Measurements from ENCODE around the gene GPR135. TPM values are rescaled to one million over a fixed set of nuclear protein-coding genes. Genes with fewer than 3 reads are reported as not detected.

Gene GPR135
- total and polyA plus RNA-seq, 4 donors, result 0.22 to 2.9 (median 0.44) TPM

DNA sequence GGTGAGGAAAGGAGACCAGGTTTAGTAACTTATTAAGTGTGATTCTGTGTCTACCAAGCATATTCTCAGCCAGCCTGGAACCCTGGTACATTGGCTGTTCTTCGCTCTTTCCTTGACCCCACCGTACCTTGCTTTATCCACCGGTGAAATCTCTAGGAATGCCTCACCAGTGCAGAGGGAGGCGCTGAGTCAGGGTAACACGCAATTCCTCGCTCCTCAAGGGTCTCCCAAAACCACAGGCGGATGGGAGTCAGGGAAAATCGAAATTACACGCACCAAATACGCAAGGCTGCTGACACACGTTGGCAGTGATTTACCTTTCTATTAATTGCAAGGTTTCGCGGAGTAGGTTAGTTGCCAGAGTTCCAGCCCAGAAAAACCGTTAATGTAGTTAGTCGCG lies 18.2 kb upstream of the GPR135 start:
- peak overlapping the region; percentile 61 to 74 (median 69) for H3K4me3 ChIP-seq (ENCODE audit: low read depth in 1 of 3, low read length in 3 of 3)
- DNase-seq (ENCODE audit: low spot score), result no peak
- TF ChIP-seq FOXA1 (IDR thresholded peaks at IDR 0.05), result no peak
- H3K9ac ChIP-seq (ENCODE audit: low read depth in 1 of 2, low read length in 2 of 2), result peak overlapping the region; percentile 66 to 90
- H3K27ac ChIP-seq (ENCODE audit: low read depth in 1 of 2, low read length in 2 of 2), result peak overlapping the region; percentile 93 to 98
- peaks cover 0 to 9% (median 3%) of the 10 kb centered on the region in 4 donors for H3K36me3 ChIP-seq (ENCODE audit: control insufficient read depth in 4 of 4, insufficient read depth in 3 of 4, low read depth in 1 of 4, low read length in 3 of 4)
- WGBS, result 3% methylated on average over 16 of the region's 16 CpGs
- no peaks in the 10 kb centered on the region for H3K9me3 ChIP-seq (ENCODE audit: control insufficient read depth in 4 of 4, low read length in 3 of 4)
- H3K27me3 ChIP-seq (ENCODE audit: control insufficient read depth in 4 of 4, insufficient read depth in 4 of 4, low read length in 3 of 4), result no peaks in the 10 kb centered on the region
- H3K4me1 ChIP-seq (ENCODE audit: control insufficient read depth in 4 of 4, insufficient read depth in 4 of 4, low read length in 3 of 4), result peaks cover 5 to 34% (median 26%) of the 10 kb centered on the region in 4 donors

DNA sequence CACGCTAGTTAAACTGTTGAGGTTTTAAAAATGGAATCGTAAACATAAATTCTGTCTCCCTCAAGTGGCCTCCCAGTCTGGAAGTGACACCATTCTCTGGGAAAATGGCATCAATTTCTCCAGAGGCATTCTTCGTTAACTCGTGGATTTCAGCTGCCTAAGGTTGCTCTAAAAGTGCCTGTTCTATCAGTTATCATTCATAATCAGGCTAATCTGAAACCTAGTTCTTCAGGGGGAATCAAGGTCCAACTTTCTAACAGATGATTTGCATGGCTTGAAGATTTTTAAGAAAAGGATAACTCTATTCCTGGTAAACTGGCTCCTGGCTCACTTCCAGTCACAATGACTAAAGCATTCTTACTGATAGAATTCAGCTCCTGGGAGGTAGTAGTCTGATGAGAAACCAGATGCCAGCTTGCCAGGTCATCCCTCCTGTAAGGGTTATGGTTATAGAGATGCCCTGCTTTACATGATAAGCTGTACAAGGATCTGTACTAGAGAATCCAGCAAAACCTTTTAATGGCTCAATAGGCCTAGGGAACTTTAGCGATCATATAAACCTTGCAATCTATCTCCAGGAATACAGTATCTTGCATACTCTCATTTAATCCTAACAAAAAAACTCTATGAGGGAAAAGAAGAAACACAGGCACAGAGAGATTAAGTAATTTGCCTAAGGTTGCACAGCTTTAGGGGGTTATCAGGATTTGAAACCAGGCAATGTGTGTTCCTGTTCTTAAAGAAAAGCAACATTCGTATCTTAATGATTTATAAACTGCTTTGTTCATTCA lies 17.6 kb upstream of the GPR135 start:
- H3K9ac ChIP-seq (ENCODE audit: low read depth in 1 of 2, low read length in 2 of 2), result peak overlapping the region; percentile 66 to 90
- H3K4me1 ChIP-seq (ENCODE audit: control insufficient read depth in 4 of 4, insufficient read depth in 4 of 4, low read length in 3 of 4), result peaks cover 5 to 34% (median 26%) of the 10 kb centered on the region in 4 donors
- peak overlapping the region; percentile 49 to 93 for H3K27ac ChIP-seq (ENCODE audit: low read depth in 1 of 2, low read length in 2 of 2)
- DNase-seq (ENCODE audit: low spot score), result no peak
- TF ChIP-seq YY1 (IDR thresholded peaks at IDR 0.05), result peak; percentile 58
- TF ChIP-seq NR2F2 (IDR thresholded peaks at IDR 0.05), result peak; percentile 6
- no peak for TF ChIP-seq CTCF (IDR thresholded peaks at IDR 0.05; ENCODE audit: low read depth, low read length, missing input control)
- H3K36me3 ChIP-seq (ENCODE audit: control insufficient read depth in 4 of 4, insufficient read depth in 3 of 4, low read depth in 1 of 4, low read length in 3 of 4), result peaks cover 0 to 3% (median under 1%) of the 10 kb centered on the region in 4 donors
- H3K27me3 ChIP-seq (ENCODE audit: control insufficient read depth in 4 of 4, insufficient read depth in 4 of 4, low read length in 3 of 4), result no peaks in the 10 kb centered on the region
- WGBS, result 56% methylated on average over 6 of the region's 6 CpGs
- H3K9me3 ChIP-seq (ENCODE audit: control insufficient read depth in 4 of 4, low read length in 3 of 4), result no peaks in the 10 kb centered on the region
- peak overlapping the region; percentile 61 to 74 (median 69) for H3K4me3 ChIP-seq (ENCODE audit: low read depth in 1 of 3, low read length in 3 of 3)

DNA sequence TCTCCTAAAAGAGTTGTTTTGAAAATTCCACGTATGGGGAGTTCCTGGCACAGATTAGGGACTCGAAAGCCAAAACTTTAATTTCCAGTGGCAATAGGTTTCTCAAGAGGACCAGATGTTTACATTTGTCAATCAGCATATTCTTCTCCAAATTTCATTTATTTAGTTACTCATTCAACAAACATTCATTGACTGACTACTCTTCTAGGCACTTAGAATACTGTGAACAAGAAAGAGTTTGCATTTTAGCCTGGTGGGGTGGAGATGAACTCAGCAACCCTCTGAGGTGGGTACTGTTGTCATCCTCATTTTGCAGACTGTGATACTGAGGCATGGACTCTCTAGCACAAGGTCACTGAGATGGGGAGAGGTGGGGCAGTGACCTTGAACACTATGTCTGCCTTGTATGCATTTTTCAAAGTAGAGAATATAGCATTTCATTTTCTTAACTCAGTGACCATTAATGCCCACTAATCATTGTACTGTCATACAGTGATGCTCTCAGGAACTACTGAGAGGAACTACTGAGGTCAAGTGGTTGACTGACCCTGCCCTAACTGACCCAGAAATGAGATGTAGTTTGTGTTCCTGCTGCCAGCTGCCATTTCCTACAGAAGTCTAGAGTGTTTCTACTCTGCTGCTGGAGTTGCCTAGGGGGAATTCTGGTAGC lies 16.8 kb upstream of the GPR135 start:
- no peaks in the 10 kb centered on the region for H3K9me3 ChIP-seq (ENCODE audit: control insufficient read depth in 4 of 4, low read length in 3 of 4)
- peak overlapping the region in 2 of 3 donors; percentile 17 to 74 for H3K4me3 ChIP-seq (ENCODE audit: low read depth in 1 of 3, low read length in 3 of 3)
- H3K27ac ChIP-seq (ENCODE audit: low read depth in 1 of 2, low read length in 2 of 2), result peak overlapping the region in 1 of 2 donors; percentile 49
- H3K36me3 ChIP-seq (ENCODE audit: control insufficient read depth in 4 of 4, insufficient read depth in 3 of 4, low read depth in 1 of 4, low read length in 3 of 4), result no peaks in the 10 kb centered on the region
- H3K4me1 ChIP-seq (ENCODE audit: control insufficient read depth in 4 of 4, insufficient read depth in 4 of 4, low read length in 3 of 4), result peaks cover 5 to 34% (median 26%) of the 10 kb centered on the region in 4 donors
- no peak overlapping the region for H3K9ac ChIP-seq (ENCODE audit: low read depth in 1 of 2, low read length in 2 of 2)
- WGBS, result 35% methylated on average over 2 of the region's 2 CpGs
- TF ChIP-seq NR2F2 (IDR thresholded peaks at IDR 0.05), result peak; percentile 50
- TF ChIP-seq RXRA (IDR thresholded peaks at IDR 0.05), result no peak
- no peak for TF ChIP-seq SP1 (IDR thresholded peaks at IDR 0.05)
- TF ChIP-seq TAF1 (conservative IDR thresholded peaks at IDR 0.05), result no peak
- TF ChIP-seq CTCF (IDR thresholded peaks at IDR 0.05; ENCODE audit: low read depth, low read length, missing input control), result no peak
- no peak for TF ChIP-seq GABPA (IDR thresholded peaks at IDR 0.05 in 1 of 2, conservative IDR thresholded peaks at IDR 0.05 in 1 of 2)
- TF ChIP-seq FOXA2 (IDR thresholded peaks at IDR 0.05), result peak; percentile 41
- no peaks in the 10 kb centered on the region for H3K27me3 ChIP-seq (ENCODE audit: control insufficient read depth in 4 of 4, insufficient read depth in 4 of 4, low read length in 3 of 4)
- DNase-seq (ENCODE audit: low spot score), result no peak

Data from liver (tissue), 9 donors.